Right lung (tissue), 5 donors: Measurements from ENCODE around the gene PLXND1. TPM values are rescaled to one million over a fixed set of nuclear protein-coding genes. Genes with fewer than 3 reads are reported as not detected.
"Not testable (repeated sequence)": the region's sequence is repeated elsewhere in the genome, so short reads cannot be mapped to it uniquely, and the experiment has no call there.

Experiments used
- DNase-seq, 2 donors: peaks; one replicate each; pipeline ENCODE4 v3.0.0-alpha.2; 2013
- polyA plus RNA-seq, 5 donors: library from polyadenylated mRNA; unstranded; fragments of 120-200 nt; gene quantifications; one replicate each; pipeline versions ENCODE4 v1.2.1 to v1.2.3, GENCODE V29; 2013; ENCODE audit warnings: inconsistent platforms in 1 of 5, low replicate concordance in 1 of 5; ENCODE audit not compliant: insufficient read length in 5 of 5, insufficient read depth in 1 of 5

Gene PLXND1
- polyA plus RNA-seq, 5 donors: 167 to 213 (median 176) TPM

DNA sequence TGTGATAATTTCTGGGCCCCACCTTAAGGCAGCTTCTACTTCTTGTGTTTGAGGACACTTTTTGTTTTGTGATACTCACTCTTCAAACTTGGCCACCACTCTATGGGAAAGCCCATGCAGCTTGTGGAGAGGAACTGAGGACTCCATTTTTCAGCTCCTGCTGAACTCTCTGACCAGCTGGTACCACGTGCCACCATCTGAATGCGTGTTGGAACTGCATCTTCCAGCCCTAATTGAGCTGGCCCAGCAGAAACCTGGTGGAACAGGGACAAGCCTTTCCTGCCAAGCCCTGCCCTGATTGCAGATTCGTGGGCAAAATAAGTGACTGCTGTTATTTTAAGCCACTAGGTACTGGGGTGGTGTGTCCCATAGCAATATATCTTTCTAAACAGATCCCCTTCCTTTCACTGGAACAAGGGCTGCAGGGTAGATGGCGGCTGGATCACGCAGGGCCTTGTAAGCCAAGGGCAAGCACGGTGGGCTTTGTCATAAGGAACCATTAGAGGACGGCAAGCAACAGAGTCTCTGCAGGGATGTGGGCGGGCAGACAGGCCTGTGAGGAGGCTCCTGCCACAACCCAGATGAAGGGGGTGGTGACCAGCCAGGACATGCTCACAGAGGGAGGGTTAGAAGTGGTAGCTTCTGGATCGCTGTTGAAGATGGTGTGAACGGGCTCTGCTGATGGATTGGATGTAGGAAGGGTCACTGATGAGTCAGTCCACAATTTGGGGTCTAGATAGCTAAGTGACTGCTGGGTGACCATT lies 54.0 kb downstream of the PLXND1 start:
- no peak for DNase-seq

- DNase-seq: no peak
Observed at GRCh38 chr3:129549805-129550204, 56.7 kb downstream of the PLXND1 start.

DNA sequence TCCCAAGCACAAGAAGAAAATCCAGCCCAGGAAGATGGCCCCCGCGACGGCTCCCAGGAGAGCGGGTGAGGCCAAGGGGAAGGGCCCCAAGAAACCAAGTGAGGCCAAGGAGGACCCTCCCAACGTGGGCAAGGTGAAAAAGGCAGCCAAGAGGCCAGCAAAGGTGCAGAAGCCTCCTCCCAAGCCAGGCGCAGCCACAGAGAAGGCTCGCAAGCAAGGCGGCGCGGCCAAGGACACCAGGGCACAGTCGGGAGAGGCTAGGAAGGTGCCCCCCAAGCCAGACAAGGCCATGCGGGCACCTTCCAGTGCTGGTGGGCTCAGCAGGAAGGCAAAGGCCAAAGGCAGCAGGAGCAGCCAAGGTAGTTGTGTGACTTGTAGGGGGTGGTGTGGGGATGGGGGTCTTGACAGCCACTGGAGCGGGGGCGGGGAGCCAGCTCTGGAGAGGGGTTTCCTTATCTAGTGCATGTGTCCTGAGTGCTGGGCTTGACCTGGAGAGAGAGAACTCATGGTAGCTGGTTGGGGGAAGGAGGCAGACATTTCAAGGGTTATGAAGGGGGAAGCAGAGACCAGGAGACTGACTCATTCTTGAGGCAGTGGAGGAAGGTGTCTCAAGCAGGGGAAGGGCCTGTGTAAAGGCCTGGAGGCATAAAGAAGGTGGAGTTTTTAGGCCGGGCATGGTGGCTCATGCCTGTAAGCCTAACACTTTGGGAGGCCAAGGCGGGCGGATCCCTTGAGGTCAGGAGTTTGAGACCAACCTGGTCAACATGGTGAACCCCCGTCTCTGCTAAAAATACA lies 57.3 kb downstream of the PLXND1 start:
- DNase-seq: no peak

- DNase-seq: no peak
Observed at GRCh38 chr3:129548104-129548965, 58.1 kb downstream of the PLXND1 start.

DNA sequence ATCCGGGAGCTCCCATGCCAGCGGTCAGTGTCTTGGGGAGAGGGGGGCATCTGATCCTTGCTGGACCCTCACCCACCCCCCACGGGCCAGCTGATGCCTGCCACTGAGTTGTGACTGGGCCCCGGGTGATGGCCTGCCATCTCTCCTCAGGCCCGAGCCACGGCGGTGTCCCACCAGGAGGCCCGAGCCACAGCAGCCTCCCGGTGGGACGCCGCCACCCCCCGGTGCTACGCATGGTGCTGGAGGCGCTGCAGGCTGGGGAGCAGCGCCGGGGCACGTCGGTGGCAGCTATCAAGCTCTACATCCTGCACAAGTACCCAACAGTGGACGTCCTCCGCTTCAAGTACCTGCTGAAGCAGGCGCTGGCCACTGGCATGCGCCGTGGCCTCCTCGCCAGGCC lies 59.2 kb downstream of the PLXND1 start:
- no peak for DNase-seq

DNA sequence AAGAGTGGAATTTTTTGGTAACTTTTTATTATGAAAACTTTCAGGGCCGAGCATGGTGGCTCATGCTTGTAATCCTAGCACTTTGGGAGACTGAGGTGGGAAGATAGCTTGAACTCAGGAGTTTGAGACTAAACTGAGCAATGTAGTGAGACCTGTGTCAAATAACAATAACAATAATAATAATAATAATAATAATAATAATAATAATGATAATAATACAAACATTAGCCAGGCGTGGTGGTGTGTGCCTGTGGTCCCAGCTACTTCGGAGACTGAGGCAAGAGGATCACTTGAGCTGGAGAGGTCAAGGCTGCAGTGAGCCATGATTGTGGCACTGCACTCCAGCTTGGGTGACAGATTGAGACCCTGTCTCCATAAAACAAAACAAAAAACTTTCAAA lies 60.5 kb downstream of the PLXND1 start:
- not testable (repeated sequence) for DNase-seq

- DNase-seq: no peak
Observed at GRCh38 chr3:129543999-129544398, 62.5 kb downstream of the PLXND1 start.

DNA sequence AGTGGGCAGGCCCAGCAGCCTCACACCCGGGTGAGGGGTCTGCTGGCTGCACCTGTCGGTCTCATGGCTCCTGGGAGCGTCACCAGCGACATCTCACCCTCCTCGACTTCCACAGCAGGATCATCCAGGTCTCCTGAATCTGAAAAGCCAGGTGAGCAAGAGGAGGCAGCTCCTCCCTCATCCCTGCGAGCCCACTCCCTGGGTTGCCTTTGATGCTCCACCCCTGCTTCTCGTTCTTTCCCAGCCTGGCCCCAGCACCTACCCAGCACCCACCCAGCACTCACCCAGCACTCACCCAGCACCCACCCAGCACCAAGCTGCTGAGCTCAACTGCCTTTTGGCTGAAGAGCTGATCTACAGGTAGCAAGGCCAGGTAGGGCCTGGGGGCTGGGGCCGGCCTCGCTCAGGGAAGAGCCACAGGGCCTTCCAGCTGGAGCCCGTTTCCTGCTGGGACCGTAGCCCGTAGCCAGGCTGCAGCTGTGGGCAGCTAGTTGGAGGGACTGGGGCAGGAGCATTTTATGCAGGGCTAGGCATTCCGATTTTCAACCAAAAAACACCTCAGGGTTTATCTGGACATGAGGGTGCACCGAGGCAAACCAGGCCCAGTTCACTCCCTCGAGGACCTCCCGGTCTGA lies 63.2 kb downstream of the PLXND1 start, which contains the start of gene H1-8:
H1-8 (plus strand) TSS at position 20 of the 635 bp plus-strand sequence; CDS start at position 64, 44 bp downstream.
- DNase-seq: no peak

DNA sequence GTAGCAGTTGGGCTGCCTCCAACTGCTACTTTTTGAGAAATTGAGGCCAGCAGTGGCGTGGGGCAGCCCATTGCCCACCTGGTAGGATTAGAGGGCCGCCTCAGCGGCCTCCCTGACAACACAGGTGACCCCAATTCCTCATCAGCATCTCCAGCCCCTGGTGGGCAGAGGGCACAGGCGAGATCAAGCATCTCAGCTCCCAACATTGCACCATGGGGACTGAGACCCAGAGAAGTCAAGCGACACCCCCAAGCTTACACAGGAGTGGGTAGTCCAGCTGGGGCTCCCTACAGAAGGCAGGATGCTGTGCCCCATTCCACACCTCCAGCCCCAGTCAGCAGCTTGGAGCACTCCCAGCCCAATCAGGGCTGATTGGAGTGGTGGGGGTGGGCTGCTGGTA lies 63.7 kb downstream of the PLXND1 start:
- no peak for DNase-seq

DNA sequence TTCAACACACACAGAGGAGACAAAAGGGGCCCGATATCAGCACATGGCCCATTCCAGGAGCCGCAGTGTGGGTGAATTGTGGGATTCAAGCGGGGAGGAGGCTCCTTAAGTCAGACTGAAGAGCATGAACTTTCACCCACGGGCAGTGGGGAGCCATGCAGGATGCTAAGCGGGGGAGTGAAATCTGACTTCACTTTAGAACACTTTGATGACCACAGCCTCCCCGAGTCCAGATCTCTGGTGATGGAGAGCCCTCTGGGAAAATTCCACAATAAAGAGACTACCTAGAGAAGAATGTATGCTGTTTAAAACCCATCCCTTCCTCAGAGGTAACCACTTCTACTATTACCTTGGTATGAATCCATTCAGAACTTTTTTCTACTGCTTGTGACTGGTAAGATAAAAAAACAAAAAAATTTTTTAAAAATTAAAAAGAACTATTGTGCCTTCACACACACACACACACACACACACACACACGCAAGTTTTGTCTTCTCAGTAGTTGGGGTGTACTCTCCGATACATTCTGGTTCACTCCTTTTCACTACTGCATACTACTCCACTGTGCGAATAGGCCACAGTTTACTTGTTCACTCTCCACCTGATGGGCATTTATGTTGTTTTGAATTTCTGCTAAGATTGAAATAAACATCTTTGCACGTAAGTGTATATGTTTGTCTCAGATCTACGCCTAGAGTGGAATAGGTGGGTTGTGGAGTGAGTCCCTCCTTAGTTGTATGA lies 65.5 kb downstream of the PLXND1 start:
- DNase-seq: no peak

GRCh38 chr3:129539206-129539605 lies 67.3 kb downstream of the PLXND1 start:
- no peak for DNase-seq

DNA sequence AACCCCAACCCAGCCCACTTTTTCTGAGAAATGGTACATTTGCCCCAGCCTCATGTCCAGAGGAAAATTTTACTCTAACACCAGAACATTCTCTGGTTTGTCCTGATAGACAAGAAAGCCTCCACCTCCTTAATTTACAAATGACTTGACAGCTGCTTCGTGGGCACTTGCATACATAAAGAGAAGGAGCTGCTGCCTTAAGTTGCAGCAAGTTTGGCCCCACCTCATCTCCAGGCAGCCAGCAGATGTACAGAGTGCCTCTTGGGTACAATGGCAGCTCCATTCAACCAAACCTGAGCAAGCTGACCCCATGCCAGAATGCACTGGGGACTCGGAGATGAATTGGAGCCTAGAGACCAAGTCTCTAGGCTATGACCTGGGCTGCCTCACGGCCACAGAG lies 69.7 kb downstream of the PLXND1 start:
- no peak for DNase-seq

GRCh38 chr3:129536374-129536667 lies 70.2 kb downstream of the PLXND1 start:
- no peak for DNase-seq

DNA sequence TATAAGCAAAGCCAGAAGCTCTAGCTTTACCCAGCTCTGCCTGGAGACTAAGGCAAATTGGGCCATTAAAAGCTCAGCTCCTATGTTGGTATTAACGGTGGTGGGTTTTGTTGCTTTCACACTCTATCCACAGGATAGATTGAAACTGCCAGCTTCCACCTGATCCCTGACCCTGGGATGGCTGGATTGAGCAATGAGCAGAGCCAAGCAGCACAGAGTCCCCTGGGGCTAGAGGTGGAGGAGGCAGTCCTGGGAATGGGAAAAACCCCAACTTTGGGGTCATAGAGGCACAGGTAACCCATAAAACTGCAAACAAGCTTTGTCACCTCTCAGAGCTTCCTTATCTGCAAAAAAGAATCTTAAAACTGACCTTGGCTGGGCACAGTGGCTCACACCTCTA lies 71.4 kb downstream of the PLXND1 start:
- DNase-seq: no peak

DNA sequence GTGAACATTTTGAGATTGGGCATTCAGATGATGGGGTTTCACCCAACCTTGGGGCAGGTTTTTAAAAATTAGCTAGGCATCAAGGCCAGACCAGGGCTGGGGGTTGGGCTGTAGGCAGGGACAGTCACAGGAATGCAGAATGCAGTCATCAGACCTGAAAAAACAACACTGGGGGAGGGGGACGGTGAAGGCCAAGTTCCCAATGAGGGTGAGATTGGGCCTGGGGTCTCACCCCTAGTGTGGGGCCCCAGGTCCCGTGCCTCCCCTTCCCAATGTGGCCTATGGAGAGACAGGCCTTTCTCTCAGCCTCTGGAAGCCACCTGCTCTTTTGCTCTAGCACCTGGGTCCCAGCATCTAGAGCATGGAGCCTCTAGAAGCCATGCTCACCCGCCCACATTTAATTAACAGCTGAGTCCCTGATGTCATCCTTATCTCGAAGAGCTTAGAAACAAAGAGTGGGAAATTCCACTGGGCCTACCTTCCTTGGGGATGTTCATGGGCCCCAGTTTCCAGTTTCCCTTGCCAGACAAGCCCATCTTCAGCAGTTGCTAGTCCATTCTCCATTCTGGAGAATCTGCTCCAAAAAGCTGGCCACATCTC lies 71.9 kb downstream of the PLXND1 start:
- no peak for DNase-seq

DNA sequence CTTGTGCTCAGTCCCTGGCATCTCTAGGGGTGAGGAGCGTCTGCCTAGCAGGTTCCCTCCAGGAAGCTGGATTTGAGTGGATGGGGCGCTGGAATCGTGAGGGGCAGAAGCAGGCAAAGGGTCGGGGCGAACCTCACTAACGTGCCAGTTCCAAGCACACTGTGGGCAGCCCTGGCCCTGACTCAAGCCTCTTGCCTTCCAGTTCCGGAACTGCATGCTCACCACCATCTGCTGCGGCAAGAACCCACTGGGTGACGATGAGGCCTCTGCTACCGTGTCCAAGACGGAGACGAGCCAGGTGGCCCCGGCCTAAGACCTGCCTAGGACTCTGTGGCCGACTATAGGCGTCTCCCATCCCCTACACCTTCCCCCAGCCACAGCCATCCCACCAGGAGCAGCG lies 73.1 kb downstream of the PLXND1 start:
- DNase-seq: no peak

DNA sequence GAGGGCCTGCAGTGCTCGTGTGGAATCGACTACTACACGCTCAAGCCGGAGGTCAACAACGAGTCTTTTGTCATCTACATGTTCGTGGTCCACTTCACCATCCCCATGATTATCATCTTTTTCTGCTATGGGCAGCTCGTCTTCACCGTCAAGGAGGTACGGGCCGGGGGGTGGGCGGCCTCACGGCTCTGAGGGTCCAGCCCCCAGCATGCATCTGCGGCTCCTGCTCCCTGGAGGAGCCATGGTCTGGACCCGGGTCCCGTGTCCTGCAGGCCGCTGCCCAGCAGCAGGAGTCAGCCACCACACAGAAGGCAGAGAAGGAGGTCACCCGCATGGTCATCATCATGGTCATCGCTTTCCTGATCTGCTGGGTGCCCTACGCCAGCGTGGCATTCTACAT lies 74.2 kb downstream of the PLXND1 start:
- no peak for DNase-seq

DNA sequence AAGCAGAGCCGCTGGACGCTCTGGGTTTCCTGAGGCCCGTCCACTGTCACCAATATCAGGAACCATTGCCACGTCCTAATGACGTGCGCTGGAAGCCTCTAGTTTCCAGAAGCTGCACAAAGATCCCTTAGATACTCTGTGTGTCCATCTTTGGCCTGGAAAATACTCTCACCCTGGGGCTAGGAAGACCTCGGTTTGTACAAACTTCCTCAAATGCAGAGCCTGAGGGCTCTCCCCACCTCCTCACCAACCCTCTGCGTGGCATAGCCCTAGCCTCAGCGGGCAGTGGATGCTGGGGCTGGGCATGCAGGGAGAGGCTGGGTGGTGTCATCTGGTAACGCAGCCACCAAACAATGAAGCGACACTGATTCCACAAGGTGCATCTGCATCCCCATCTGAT lies 74.8 kb downstream of the PLXND1 start:
- no peak for DNase-seq

DNA sequence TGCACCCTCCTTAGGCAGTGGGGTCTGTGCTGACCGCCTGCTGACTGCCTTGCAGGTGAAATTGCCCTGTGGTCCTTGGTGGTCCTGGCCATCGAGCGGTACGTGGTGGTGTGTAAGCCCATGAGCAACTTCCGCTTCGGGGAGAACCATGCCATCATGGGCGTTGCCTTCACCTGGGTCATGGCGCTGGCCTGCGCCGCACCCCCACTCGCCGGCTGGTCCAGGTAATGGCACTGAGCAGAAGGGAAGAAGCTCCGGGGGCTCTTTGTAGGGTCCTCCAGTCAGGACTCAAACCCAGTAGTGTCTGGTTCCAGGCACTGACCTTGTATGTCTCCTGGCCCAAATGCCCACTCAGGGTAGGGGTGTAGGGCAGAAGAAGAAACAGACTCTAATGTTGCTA lies 75.7 kb downstream of the PLXND1 start:
- DNase-seq: no peak

DNA sequence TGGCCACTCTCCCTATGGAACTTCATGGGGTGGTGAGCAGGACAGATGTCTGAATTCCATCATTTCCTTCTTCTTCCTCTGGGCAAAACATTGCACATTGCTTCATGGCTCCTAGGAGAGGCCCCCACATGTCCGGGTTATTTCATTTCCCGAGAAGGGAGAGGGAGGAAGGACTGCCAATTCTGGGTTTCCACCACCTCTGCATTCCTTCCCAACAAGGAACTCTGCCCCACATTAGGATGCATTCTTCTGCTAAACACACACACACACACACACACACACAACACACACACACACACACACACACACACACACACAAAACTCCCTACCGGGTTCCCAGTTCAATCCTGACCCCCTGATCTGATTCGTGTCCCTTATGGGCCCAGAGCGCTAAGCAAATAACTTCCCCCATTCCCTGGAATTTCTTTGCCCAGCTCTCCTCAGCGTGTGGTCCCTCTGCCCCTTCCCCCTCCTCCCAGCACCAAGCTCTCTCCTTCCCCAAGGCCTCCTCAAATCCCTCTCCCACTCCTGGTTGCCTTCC lies 76.2 kb downstream of the PLXND1 start:
- DNase-seq: no peak
